ENCODE measurements around the gene SLC6A8. TPM values are rescaled to one million over a fixed set of nuclear protein-coding genes. Genes with fewer than 3 reads are reported as not detected.

Gene SLC6A8
- total and polyA plus RNA-seq, 2 donors (not counting 3 experiments of a cell fraction or from before 2014, with no cell fraction given) = 22.7 to 23.6 TPM

GRCh38 chrX:153717445-153717844, 29.7 kb downstream of the SLC6A8 start:
- no peak for DNase-seq (ENCODE audit: low read depth, low spot score)
- BruUV-seq (replicated peaks) = no TSS peak
- Histone ChIP-seq H3K4me3 (replicated peaks in 1 of 3; ENCODE audit: insufficient read depth in 1 of 3, low read depth in 1 of 3, low read length in 3 of 3) (no peak overlapping the region), H3K4me2 (ENCODE audit: insufficient read depth, low read length) (no peak overlapping the region), H3K27ac (ENCODE audit: insufficient read depth, low read depth, low read length) (no peak overlapping the region), H2AFZ (ENCODE audit: low read depth, low read length) (no peak overlapping the region), H3K9me3 (replicated peaks; ENCODE audit: control insufficient read depth, insufficient read depth, low read length) (no peaks in the 10 kb centered on the region), H3K9ac (replicated peaks; ENCODE audit: extremely low read depth, insufficient read depth, low read length) (no peak overlapping the region), H3K79me2 (ENCODE audit: control insufficient read depth, insufficient read depth, low read length) (peaks cover 41% of the 10 kb centered on the region), H4K20me1 (replicated peaks; ENCODE audit: control insufficient read depth, extremely low read depth, insufficient read depth, low read length) (no peaks in the 10 kb centered on the region), H3K27me3 (ENCODE audit: control insufficient read depth in 2 of 2, insufficient read depth in 2 of 2, low read length in 2 of 2) (no peaks in the 10 kb centered on the region), H3K4me1 (ENCODE audit: control insufficient read depth, extremely low read depth, insufficient read depth, low read length) (peaks cover 8% of the 10 kb centered on the region), H3K9me1 (replicated peaks; ENCODE audit: control insufficient read depth, extremely low read depth, insufficient read depth, low read length) (no peaks in the 10 kb centered on the region), H3K36me3 (ENCODE audit: control insufficient read depth in 2 of 2, extremely low read depth in 1 of 2, insufficient read depth in 2 of 2, low read length in 2 of 2) (peaks cover 12 to 27% of the 10 kb centered on the region in 2 experiments)
- no peak for FAIRE-seq
- ChIA-PET CTCF (no interaction called here), POLR2A (no interaction called here)
- TF ChIP-seq CTCF (IDR thresholded peaks at IDR 0.05; ENCODE audit: extremely low read depth in 1 of 2, insufficient read depth in 1 of 2, low read depth in 1 of 2, low read length in 2 of 2) = no peak
- no peak for TF ChIP-seq FOS (IDR thresholded peaks at IDR 0.05; ENCODE audit: borderline replicate concordance, insufficient read depth, low read length)
- intact Hi-C loops (cut with micrococcal nuclease) (no loop called here), dilution Hi-C loops (cut with MboI; ENCODE audit: extremely low pct_ligation_motif_present, low sequenced_read_pairs) (no loop called here)

GRCh38 chrX:153719238-153719637, 31.5 kb downstream of the SLC6A8 start:
- no peak overlapping the region for H2AFZ ChIP-seq (ENCODE audit: low read depth, low read length)
- H3K4me2 ChIP-seq (ENCODE audit: insufficient read depth, low read length) = no peak overlapping the region
- H3K9ac ChIP-seq (replicated peaks; ENCODE audit: extremely low read depth, insufficient read depth, low read length) = no peak overlapping the region
- H3K9me3 ChIP-seq (replicated peaks; ENCODE audit: control insufficient read depth, insufficient read depth, low read length) = no peaks in the 10 kb centered on the region
- POLR2A ChIA-PET = no interaction called here
- no peaks in the 10 kb centered on the region for H3K27me3 ChIP-seq (ENCODE audit: control insufficient read depth in 2 of 2, insufficient read depth in 2 of 2, low read length in 2 of 2)
- H3K36me3 ChIP-seq (ENCODE audit: control insufficient read depth in 2 of 2, extremely low read depth in 1 of 2, insufficient read depth in 2 of 2, low read length in 2 of 2) = peaks cover 12 to 21% of the 10 kb centered on the region in 2 experiments
- peaks cover 46% of the 10 kb centered on the region for H3K79me2 ChIP-seq (ENCODE audit: control insufficient read depth, insufficient read depth, low read length)
- H3K27ac ChIP-seq (ENCODE audit: insufficient read depth, low read depth, low read length) = no peak overlapping the region
- peaks cover 11% of the 10 kb centered on the region for H3K4me1 ChIP-seq (ENCODE audit: control insufficient read depth, extremely low read depth, insufficient read depth, low read length)
- intact Hi-C loops (cut with micrococcal nuclease) (no loop called here), dilution Hi-C loops (cut with MboI; ENCODE audit: extremely low pct_ligation_motif_present, low sequenced_read_pairs) (no loop called here)
- TF ChIP-seq CTCF (IDR thresholded peaks at IDR 0.05; ENCODE audit: extremely low read depth in 1 of 2, insufficient read depth in 1 of 2, low read depth in 1 of 2, low read length in 2 of 2) (no peak), MYC (IDR thresholded peaks at IDR 0.05; ENCODE audit: low read depth, low read length) (no peak), JUN (IDR thresholded peaks at IDR 0.05; ENCODE audit: borderline replicate concordance, insufficient read depth, insufficient read length, low read depth) (no peak), POLR2A (IDR thresholded peaks at IDR 0.05; ENCODE audit: low read depth, low read length) (no peak), EZH2 (IDR thresholded peaks at IDR 0.05; ENCODE audit: borderline replicate concordance, low read depth, low read length, severe bottlenecking) (no peak), MAX (IDR thresholded peaks at IDR 0.05; ENCODE audit: insufficient read depth, insufficient read length) (no peak)
- CTCF ChIA-PET = no interaction called here
- no peak for DNase-seq (ENCODE audit: low read depth, low spot score)
- FAIRE-seq = no peak
- no peak overlapping the region for H3K4me3 ChIP-seq (replicated peaks in 1 of 3; ENCODE audit: insufficient read depth in 1 of 3, low read depth in 1 of 3, low read length in 3 of 3)
- no peaks in the 10 kb centered on the region for H3K9me1 ChIP-seq (replicated peaks; ENCODE audit: control insufficient read depth, extremely low read depth, insufficient read depth, low read length)
- no peaks in the 10 kb centered on the region for H4K20me1 ChIP-seq (replicated peaks; ENCODE audit: control insufficient read depth, extremely low read depth, insufficient read depth, low read length)
- no TSS peak for BruUV-seq (replicated peaks)
